Measurements from ENCODE around the gene DUSP2. TPM values are rescaled to one million over a fixed set of nuclear protein-coding genes. Genes with fewer than 3 reads are reported as not detected.

The DUSP2 gene
- 0.60 TPM for polyA plus RNA-seq (2012; ENCODE audit: insufficient read length, low read depth)

- TF ChIP-seq TAF1 (IDR thresholded peaks at IDR 0.05; ENCODE audit: borderline replicate concordance, insufficient read depth, low read length) (no peak), REST (IDR thresholded peaks at IDR 0.05; ENCODE audit: insufficient read depth in 1 of 2, low read depth in 2 of 2, low read length in 2 of 2) (no peak), FOXP2 (optimal IDR thresholded peaks at IDR 0.05; ENCODE audit: borderline replicate concordance, extremely low read depth, extremely low read length, insufficient read depth) (no peak), POLR2AphosphoS5 (IDR thresholded peaks at IDR 0.05; ENCODE audit: low read depth, low read length) (no peak), SIN3A (IDR thresholded peaks at IDR 0.05; ENCODE audit: borderline replicate concordance, insufficient read depth, low read length) (no peak)
Measured at GRCh38 chr2:96145036-96145847, at the start of gene DUSP2. Gene DUSP2 (minus strand): TSS chr2:96145440. CDS start chr2:96145354, 86 bp downstream.

GRCh38 chr2:96191937-96192670 lies 46.9 kb upstream of the DUSP2 start:
- TF ChIP-seq TAF1 (IDR thresholded peaks at IDR 0.05; ENCODE audit: borderline replicate concordance, insufficient read depth, low read length) (no peak), SIN3A (IDR thresholded peaks at IDR 0.05; ENCODE audit: borderline replicate concordance, insufficient read depth, low read length) (no peak), FOXP2 (optimal IDR thresholded peaks at IDR 0.05; ENCODE audit: borderline replicate concordance, extremely low read depth, extremely low read length, insufficient read depth) (no peak), POLR2AphosphoS5 (IDR thresholded peaks at IDR 0.05; ENCODE audit: low read depth, low read length) (no peak), REST (IDR thresholded peaks at IDR 0.05; ENCODE audit: insufficient read depth in 1 of 2, low read depth in 2 of 2, low read length in 2 of 2) (no peak)

GRCh38 chr2:96188821-96189526 lies 43.7 kb upstream of the DUSP2 start:
- TF ChIP-seq SIN3A (IDR thresholded peaks at IDR 0.05; ENCODE audit: borderline replicate concordance, insufficient read depth, low read length) (no peak), POLR2AphosphoS5 (IDR thresholded peaks at IDR 0.05; ENCODE audit: low read depth, low read length) (no peak), TAF1 (IDR thresholded peaks at IDR 0.05; ENCODE audit: borderline replicate concordance, insufficient read depth, low read length) (no peak), FOXP2 (optimal IDR thresholded peaks at IDR 0.05; ENCODE audit: borderline replicate concordance, extremely low read depth, extremely low read length, insufficient read depth) (no peak), REST (IDR thresholded peaks at IDR 0.05; ENCODE audit: insufficient read depth in 1 of 2, low read depth in 2 of 2, low read length in 2 of 2) (no peak)

GRCh38 chr2:96186562-96186961 lies 41.3 kb upstream of the DUSP2 start:
- TF ChIP-seq TAF1 (IDR thresholded peaks at IDR 0.05; ENCODE audit: borderline replicate concordance, insufficient read depth, low read length) (no peak), POLR2AphosphoS5 (IDR thresholded peaks at IDR 0.05; ENCODE audit: low read depth, low read length) (no peak), REST (IDR thresholded peaks at IDR 0.05; ENCODE audit: insufficient read depth in 1 of 2, low read depth in 2 of 2, low read length in 2 of 2) (no peak), SIN3A (IDR thresholded peaks at IDR 0.05; ENCODE audit: borderline replicate concordance, insufficient read depth, low read length) (no peak), FOXP2 (optimal IDR thresholded peaks at IDR 0.05; ENCODE audit: borderline replicate concordance, extremely low read depth, extremely low read length, insufficient read depth) (no peak)
